ENCODE measurements around the gene LRMDA. TPM values are rescaled to one million over a fixed set of nuclear protein-coding genes. Genes with fewer than 3 reads are reported as not detected.

Gene LRMDA
- total and polyA plus RNA-seq, 2 of the 8 experiments (the other 6 are each of a cell fraction or from before 2014, with no cell fraction given), result 0.86 to 2.8 TPM

GRCh38 chr10:75703191-75703854 is 271.9 kb downstream of the LRMDA start (continued):
- TF ChIP-seq CHD7 (IDR thresholded peaks at IDR 0.05; ENCODE audit: insufficient replicate concordance, low read length), result no peak
- TF ChIP-seq BRCA1 (IDR thresholded peaks at IDR 0.05; ENCODE audit: low read depth, low read length), result no peak
- no peak for TF ChIP-seq RFX5 (IDR thresholded peaks at IDR 0.05; ENCODE audit: borderline replicate concordance, low read depth, low read length)
- TF ChIP-seq CBX8 (IDR thresholded peaks at IDR 0.05; ENCODE audit: borderline replicate concordance, low read depth, low read length), result no peak
- no peak for TF ChIP-seq GABPA (IDR thresholded peaks at IDR 0.05; ENCODE audit: borderline replicate concordance, insufficient read depth, low read length)
- no peak for TF ChIP-seq POLR2A (IDR thresholded peaks at IDR 0.05; ENCODE audit: control extremely low read depth in 1 of 2, low read depth in 2 of 2, low read length in 2 of 2)
- TF ChIP-seq GTF2F1 (IDR thresholded peaks at IDR 0.05; ENCODE audit: borderline replicate concordance, low read depth, low read length), result no peak
- no peak for TF ChIP-seq USF2 (IDR thresholded peaks at IDR 0.05; ENCODE audit: low read length)
- no peak for TF ChIP-seq FOSL1 (IDR thresholded peaks at IDR 0.05; ENCODE audit: insufficient read depth, low read depth, low read length)
